HT1080 (cell line): ENCODE results near the gene ANXA1. TPM values are rescaled to one million over a fixed set of nuclear protein-coding genes. Genes with fewer than 3 reads are reported as not detected.
"Not testable (repeated sequence)": the region's sequence is repeated elsewhere in the genome, so short reads cannot be mapped to it uniquely, and the experiment has no call there.

Experiments used
- DNase-seq: peaks from one replicate; pipeline ENCODE4 v3.0.0-alpha.2; 2015; ENCODE audit warnings: low read depth
- polyA plus RNA-seq, 2 experiments: library from polyadenylated mRNA; depleted of rRNA; stranded (reverse); fragments of >200 nt; gene quantifications; 2 replicates each; pipeline ENCODE4 v1.2.3, GENCODE V29; 2015
- total RNA-seq: library from RNA; depleted of rRNA; stranded (reverse); fragments of >200 nt; shearing (Covaris generic); gene quantifications from 2 replicates; pipeline ENCODE4 v1.2.3, GENCODE V29; 2014; rRNA removed

The ANXA1 gene
- 613 and 627 TPM in 2 replicates for total RNA-seq
- 659 and 679 TPM in 2 replicates for polyA plus RNA-seq (2015; cell fraction: cytosol; rRNA removed)
- polyA plus RNA-seq (2015; cell fraction: nucleus; rRNA removed): 1,039 and 1,113 TPM in 2 replicates

DNA sequence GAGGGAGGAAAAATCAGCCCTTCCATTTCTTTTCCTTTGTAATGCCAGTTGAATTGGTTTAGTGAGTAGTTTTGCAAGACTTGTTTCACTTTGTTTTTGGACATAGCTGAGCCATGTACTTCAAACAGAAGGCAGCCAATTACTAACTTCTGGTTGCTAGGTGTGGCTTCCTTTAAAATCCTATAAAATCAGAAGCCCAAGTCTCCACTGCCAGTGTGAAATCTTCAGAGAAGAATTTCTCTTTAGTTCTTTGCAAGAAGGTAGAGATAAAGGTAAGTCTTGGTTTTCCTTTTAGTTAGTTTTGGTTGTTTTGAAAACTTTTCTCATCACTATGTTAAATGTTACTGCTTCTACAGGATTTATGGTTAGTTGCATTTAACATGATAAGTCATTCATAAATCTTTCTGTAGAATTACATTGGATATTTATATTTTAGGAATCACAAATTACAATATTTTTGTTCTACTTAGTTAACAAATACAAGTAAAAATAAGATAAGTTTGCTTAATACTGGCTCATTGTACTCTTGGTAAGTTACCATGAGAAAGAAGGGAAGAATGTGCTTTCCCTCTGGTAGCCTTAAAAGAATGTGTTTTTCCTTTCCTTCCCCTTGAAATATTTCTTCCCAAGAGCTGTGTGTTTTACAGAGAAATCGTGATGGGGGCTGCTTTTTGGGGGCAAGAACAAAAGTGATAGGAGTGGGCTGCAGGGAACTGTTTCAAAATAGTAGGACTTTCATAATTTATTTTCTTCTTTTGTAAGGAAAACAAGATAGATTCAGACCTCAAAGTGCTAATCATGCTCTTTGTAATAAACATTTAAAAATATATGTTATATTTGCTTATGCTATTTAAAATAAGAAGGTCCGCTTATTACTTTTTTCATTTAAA lies at the start of gene ANXA1:
TSS of gene ANXA1 (plus strand) at position 213 of the 890 bp plus-strand sequence. CDS start 6,671 bp downstream, outside the sequence.
- DNase-seq: peak; percentile 92

GRCh38 chr9:73104342-73104741 lies 47.3 kb upstream of the ANXA1 start:
- DNase-seq: no peak

DNA sequence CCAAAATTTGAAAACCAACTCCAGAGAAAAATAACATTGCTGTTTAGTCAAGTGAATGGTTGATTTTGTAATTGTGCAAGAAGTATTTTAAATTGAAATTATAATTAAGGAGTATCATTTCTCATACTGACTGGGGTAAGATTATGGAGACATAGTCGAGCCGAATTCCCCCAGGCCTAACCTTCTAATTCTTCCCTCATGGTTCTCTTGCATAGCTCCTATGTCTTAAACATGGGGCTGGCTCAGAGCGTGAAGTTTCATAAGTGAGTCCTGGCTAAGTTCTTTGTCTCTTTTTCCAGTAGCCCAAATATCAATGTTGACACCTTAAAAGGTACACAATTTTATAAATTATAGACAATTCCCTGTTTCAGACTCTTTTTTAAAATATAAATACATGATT lies 46.7 kb upstream of the ANXA1 start:
- DNase-seq: no peak

DNA sequence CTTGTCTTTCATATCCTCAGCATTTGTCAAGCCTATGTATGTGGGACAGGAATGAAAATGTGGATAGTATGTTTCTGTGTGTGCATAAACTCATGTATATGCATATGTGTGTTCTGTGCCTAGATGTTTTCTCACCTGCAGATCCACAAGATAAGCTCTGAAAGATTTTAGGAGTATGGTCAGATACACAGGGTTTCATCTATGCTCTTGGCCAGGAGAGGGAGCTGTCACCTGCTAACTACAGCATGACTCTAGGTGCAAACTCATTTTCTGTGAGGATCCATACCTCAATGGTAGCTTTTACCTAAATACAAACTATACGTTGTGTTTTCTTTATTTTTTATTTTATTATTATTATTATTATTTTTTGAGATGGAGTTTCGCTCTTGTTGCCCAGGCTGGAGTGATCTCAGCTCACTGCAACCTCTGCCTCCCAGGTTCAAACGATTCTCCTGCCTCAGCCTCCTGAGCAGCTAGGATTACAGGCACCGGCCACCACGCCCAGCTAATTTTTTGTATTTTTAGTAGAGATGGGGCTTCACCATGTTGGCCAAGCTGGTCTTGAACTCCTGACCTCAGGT lies 44.1 kb upstream of the ANXA1 start:
- DNase-seq: not testable (repeated sequence)

- no peak for DNase-seq
Measured at GRCh38 chr9:73114058-73114457, 37.6 kb upstream of the ANXA1 start.

DNA sequence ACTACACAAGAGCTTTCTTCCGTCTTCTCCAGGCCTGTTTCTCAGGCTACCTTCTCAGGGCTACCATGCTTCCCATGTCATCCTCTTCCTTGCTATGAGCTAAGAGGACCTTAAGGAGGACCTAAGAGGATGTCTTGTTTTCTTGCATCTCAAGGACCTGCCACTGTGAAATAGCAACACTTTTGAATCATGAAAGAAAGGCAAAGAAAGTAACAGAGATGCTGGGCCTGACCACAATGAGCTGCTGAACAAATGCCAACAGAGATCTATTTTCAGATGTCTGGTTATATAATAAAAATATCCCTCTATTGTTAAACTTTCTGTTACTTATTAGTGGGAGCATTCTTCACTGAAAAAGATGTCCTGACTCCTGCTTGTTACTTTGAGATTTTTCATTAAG lies 36.7 kb upstream of the ANXA1 start:
- DNase-seq: no peak

DNA sequence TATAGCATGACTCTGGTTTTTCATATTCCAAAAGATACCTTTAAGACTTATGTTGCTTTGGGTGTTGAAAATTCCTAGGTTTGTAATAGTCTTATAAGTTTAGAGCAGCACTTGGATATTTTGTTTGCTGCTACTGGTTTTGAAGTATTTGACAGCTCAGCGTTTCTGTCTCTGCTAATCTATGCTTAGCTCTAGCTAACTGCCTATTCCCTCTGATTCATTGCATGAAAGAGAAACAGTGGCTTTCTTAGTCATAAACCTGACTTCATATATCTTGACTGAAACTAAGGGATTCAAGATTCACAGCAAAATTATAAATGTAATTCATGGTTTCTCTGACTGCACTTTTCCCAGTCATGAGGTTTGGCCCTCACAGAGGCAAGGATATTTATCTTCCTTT lies 35.6 kb upstream of the ANXA1 start:
- peak; percentile 75 for DNase-seq

- no peak for DNase-seq
Measured at GRCh38 chr9:73116880-73117279, 34.8 kb upstream of the ANXA1 start.

DNA sequence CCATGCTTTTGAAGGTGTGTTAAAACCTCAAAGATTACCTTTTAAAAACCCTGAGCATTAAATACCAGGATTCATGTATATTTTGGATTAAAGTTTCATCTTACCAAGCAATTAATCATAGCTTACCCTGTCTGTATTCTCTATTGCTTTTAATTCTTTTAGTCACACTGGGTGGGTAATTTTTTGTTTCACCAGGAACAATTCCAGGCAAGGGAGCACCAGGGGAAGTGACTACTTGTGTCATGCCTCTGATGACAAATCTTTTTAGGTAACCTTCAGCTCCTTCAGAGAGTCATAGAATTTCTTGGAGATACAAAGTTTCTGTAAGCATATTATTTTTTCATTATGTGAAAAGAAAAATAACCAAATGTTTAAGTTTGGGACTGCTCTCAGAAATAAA lies 33.4 kb upstream of the ANXA1 start:
- DNase-seq: peak; percentile 60

- DNase-seq: peak; percentile 87
Measured at GRCh38 chr9:73118898-73119554, 32.6 kb upstream of the ANXA1 start.

DNA sequence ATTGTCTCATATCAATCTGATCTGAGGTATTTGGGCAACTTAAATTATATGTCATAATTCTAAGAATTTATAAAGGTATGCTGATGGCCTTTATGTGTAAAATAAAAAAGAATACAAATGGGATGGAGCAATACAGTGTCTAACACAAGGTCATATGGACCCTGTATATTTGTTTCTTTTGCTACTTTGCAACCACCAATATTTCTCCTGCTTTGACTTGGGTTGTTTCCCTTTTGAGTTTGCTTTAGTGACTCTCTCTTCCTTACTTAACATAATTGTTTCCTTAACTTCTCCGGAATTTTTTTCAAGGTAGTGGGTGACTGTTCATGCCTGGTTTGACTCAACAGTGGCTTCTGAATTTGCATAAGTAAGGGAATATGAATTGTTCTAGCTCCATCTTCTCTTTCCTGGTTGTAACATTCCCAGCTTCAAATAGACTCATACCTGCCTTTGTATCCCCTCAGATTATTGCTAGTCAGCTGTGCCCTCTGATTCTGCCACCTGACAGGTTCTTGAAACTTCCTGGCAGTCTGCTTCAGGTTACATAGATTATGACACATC lies 30.2 kb upstream of the ANXA1 start:
- DNase-seq: no peak

DNA sequence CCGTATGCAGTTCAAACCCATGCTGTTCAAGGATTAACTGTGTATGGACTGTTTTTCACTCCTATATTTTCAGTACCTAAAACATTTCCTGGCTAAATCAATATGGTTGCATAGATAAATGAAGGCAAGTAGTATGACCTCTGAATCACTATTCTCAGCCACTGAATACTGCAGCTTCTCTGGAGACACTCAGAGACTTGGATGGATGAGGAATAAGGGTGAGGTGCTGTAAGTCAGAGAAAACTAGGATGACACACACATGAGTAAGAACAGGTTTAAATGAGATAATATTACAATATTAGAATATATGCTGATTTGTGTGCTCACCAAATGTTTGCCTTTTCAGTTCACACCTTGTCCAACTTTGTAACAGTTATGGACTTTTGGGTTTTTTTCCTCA lies 26.0 kb upstream of the ANXA1 start:
- peak; percentile 65 for DNase-seq

- DNase-seq: no peak
Measured at GRCh38 chr9:73129941-73130685, 21.6 kb upstream of the ANXA1 start.

DNA sequence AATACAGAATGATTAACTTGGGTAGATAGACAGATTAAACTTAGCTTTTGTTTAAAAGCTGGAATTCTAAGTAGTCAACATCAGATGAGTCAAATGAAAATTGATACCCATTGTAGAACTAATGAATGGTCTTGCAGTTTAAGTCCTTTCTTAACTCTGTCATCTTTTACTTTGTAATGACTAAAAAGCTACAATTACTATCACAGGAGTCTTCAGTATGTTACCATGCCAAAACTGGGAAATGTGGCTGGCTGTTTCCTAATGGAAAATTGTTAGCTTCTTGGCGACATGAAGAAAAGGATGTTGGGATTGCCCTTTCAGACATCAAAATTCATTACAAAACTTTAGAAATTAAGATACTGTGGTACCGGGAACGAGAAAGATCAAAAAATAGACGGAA lies 20.2 kb upstream of the ANXA1 start:
- no peak for DNase-seq

DNA sequence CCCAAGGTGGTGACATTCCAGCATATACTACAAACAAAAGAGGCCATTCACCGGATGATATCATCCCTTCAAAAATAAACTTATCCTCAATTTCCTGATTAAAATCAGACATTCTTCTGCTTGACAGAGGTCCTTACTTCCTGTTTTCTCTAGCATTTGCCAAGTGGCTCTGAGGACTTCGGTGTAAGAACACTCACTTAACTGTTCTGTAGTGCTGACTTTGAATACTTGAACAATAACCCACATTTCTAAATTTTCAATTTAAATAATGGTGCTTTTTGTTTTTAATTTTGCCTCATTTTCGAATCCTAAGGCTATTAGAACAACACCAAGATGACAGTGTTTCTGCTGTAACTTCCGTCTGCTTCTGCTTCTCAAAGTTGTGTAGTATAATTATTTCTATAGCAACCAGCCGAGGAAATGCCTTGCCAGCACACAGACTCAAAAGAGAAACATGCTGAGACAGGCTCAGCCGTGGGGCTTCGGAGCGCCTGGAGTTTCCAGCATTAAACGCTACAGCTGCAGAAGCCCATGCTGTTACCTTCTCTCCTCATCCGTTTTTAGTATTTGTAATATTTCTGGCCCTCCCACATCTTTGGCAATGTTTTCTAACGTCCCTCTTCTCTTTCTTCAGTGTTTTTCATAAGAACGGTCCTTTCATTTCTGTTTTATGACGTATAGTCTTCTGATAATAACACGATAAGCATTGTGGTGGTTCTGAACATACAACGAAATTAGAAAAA lies 19.5 kb upstream of the ANXA1 start:
- DNase-seq: peak; percentile 90

DNA sequence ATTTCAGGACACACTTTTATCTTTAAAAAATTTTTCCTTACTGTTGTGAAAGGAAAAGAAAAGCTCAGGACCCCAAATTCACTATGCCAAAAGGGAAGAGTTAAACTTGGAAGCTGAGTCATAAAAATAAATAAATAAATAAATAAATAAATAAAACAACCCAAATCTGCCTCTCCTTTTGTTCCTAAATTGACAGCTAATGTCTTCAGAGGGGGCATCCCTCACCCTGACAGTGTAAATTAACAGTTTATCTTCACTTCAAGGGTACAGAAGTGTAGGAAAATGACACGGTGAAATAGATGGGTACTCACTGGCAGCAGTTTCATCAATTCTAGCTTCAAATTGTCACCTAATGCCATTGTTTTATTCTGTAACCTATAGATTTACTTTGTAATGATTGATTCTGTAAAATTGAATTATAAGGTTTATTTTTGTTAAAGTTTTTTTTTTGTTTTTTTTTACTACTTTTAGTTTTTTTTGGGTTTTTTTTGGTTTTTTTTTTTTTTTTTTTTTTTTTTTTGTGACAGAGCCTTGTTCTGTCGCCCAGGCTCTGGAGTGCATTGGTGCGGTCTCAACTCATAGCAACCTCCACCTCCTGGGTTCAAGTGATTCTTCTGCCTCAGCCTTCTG lies 18.5 kb upstream of the ANXA1 start:
- no peak for DNase-seq

DNA sequence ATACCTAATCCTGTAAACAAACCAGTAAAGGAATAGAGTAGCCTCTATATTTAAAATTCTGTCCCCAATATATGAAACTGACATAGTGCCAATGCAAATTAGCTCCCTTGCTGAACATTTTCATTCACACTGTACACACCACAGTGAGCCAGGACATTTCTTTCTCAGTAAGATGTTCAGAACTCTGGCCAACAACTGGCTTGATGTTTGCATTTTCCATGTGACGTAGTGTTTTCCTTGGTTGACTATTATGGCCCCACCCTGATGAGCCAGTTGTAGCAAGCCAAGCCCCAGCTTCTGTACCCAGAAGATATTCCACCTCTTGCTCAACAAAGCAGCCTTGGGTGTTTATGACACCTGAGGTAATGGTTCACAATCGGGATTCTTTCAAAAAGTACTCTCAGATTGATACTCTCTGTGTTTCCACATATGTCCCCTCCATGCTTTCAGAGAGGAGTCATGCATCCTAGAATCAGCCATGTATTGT lies 17.7 kb upstream of the ANXA1 start:
- DNase-seq: no peak

- DNase-seq: no peak
Measured at GRCh38 chr9:73135394-73135793, 16.3 kb upstream of the ANXA1 start.

DNA sequence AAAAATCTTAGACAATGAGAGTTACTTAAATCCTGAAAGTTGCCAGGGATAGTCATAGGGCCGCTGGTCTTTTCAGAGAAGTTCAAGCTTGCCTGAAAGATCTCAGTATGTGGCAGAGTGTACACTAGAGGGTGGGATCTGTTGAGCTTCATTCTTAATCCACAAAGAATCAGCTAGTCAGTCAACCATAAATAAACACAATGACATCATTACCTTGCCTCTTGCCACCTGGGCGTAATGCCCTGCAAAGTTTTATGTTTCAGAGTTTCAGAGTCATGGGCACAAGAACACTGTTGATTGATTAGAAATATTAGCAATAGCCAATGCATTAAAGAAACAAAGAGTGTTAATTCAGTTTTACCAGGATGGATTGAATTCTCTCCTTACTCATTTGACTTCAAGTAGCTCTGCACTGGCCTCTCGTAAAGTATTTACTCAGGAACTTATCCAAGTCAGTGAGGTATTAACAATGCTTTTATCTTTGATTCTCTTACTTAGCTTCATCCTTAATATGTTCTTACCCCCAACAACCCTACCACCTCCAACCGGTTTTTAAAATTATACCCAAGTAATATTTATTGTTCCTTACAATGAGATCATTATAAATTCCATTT lies 14.3 kb upstream of the ANXA1 start:
- no peak for DNase-seq
